GM20431 (cell line): Measurements from ENCODE around the gene PLCD1.
"Not testable (repeated sequence)": the region's sequence is repeated elsewhere in the genome, so short reads cannot be mapped to it uniquely, and the experiment has no call there.

Experiments
- in situ Hi-C: fragments of 300-500 bp; cut with MseI, MboI; formaldehyde crosslinking; loops from one replicate; pipeline ENCODE4 v1.15.0; 2020; ENCODE audit warnings: low sequenced_read_pairs; ENCODE audit not compliant: unreplicated experiment

PLCD1 gene

GRCh38 chr3:38039101-38039898, 9.9 kb upstream of the PLCD1 start, which contains the start of gene DLEC1:
DLEC1 (plus strand) TSS chr3:38039208; CDS start chr3:38039226, 18 bp downstream.
- in situ Hi-C loops, result no loop called here

GRCh38 chr3:38038447-38038911, 9.0 kb upstream of the PLCD1 start:
- in situ Hi-C loops, result no loop called here

GRCh38 chr3:38036906-38037305, 7.5 kb upstream of the PLCD1 start:
- in situ Hi-C loops, result no loop called here

- in situ Hi-C loops, result no loop called here
Measured at GRCh38 chr3:38036286-38036685, 6.8 kb upstream of the PLCD1 start.

- in situ Hi-C loops, result not testable (repeated sequence)
Measured at GRCh38 chr3:38034335-38034734, 4.9 kb upstream of the PLCD1 start.

GRCh38 chr3:38033586-38033985, 4.1 kb upstream of the PLCD1 start:
- in situ Hi-C loops, result not testable (repeated sequence)

GRCh38 chr3:38032328-38032865, 3.0 kb upstream of the PLCD1 start:
- in situ Hi-C loops, result no loop called here

GRCh38 chr3:38031022-38031994, 1.9 kb upstream of the PLCD1 start:
- in situ Hi-C loops, result no loop called here

- in situ Hi-C loops, result no loop called here
Measured at GRCh38 chr3:38030126-38031021, 932 bp upstream of the PLCD1 start.

- in situ Hi-C loops, result no loop called here
Measured at GRCh38 chr3:38028621-38029361, 651 bp downstream of the PLCD1 start.

- in situ Hi-C loops, result no loop called here
Measured at GRCh38 chr3:38027466-38028465, 1.7 kb downstream of the PLCD1 start.

GRCh38 chr3:38026856-38027255, 2.6 kb downstream of the PLCD1 start:
- in situ Hi-C loops, result no loop called here

GRCh38 chr3:38022896-38023709, 6.3 kb downstream of the PLCD1 start:
- in situ Hi-C loops, result no loop called here

GRCh38 chr3:38022301-38022700, 7.1 kb downstream of the PLCD1 start:
- in situ Hi-C loops, result no loop called here

- in situ Hi-C loops, result no loop called here
Measured at GRCh38 chr3:38021196-38021595, 8.2 kb downstream of the PLCD1 start.

- in situ Hi-C loops, result no loop called here
Measured at GRCh38 chr3:38020342-38020726, 9.1 kb downstream of the PLCD1 start.
